Measurements from ENCODE around the gene PKD1L1. TPM values are rescaled to one million over a fixed set of nuclear protein-coding genes. Genes with fewer than 3 reads are reported as not detected.

The PKD1L1 gene
- total and polyA plus RNA-seq, 12 donors = 0.11 to 1.0 (median 0.17) TPM; not detected in 1

DNA sequence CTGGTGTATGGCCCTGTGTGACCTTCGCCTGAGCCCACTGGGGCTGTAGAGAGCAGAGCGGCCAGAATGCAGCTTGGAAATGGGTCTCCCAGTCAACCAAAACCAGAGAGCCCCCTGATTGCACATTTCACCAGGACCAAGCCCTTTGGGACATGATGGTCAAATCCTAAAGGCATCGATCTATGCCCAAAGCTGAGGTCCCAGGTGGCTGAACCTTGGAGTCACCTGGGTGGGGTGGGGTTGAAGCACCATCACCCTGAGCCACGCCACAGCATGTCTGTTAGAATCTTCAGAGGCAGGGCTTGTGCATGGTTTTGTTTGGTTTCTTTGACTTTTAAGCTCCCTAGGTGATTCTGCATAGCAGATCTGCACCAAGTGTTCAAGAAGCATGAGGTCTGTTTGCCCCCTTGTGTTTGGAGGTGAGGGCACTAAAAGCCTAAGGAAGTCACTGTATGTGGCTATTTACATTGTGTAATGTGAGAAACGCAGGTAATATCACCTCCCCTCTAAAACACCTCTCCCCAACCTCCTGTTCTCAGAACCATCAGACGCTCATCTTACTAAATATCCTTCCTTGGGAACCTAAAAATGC is 9.6 kb downstream of the PKD1L1 start:
- Histone ChIP-seq H3K9me3 (replicated peaks in 1 of 3) (no peaks in the 10 kb centered on the region), H3K36me3 (replicated peaks in 1 of 2) (no peaks in the 10 kb centered on the region), H3K27ac (no peak overlapping the region), H3K27me3 (no peaks in the 10 kb centered on the region), H3K4me3 (no peak overlapping the region), H3K4me1 (replicated peaks in 1 of 2) (peaks cover 10 to 21% of the 10 kb centered on the region in 2 donors)
- 89 to 93% (median 90%) methylated on average over 4 to 6 of the region's 6 CpGs for WGBS, 4 donors
- intact Hi-C loops (cut with DNase I) = no loop called here
- TF ChIP-seq, protein P1, sequence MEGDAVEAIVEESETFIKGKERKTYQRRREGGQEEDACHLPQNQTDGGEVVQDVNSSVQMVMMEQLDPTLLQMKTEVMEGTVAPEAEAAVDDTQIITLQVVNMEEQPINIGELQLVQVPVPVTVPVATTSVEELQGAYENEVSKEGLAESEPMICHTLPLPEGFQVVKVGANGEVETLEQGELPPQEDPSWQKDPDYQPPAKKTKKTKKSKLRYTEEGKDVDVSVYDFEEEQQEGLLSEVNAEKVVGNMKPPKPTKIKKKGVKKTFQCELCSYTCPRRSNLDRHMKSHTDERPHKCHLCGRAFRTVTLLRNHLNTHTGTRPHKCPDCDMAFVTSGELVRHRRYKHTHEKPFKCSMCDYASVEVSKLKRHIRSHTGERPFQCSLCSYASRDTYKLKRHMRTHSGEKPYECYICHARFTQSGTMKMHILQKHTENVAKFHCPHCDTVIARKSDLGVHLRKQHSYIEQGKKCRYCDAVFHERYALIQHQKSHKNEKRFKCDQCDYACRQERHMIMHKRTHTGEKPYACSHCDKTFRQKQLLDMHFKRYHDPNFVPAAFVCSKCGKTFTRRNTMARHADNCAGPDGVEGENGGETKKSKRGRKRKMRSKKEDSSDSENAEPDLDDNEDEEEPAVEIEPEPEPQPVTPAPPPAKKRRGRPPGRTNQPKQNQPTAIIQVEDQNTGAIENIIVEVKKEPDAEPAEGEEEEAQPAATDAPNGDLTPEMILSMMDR (IDR thresholded peaks at IDR 0.05) = no peak
- no peak for TF ChIP-seq POLR2A (IDR thresholded peaks at IDR 0.05)
- DNase-seq = no peak

DNA sequence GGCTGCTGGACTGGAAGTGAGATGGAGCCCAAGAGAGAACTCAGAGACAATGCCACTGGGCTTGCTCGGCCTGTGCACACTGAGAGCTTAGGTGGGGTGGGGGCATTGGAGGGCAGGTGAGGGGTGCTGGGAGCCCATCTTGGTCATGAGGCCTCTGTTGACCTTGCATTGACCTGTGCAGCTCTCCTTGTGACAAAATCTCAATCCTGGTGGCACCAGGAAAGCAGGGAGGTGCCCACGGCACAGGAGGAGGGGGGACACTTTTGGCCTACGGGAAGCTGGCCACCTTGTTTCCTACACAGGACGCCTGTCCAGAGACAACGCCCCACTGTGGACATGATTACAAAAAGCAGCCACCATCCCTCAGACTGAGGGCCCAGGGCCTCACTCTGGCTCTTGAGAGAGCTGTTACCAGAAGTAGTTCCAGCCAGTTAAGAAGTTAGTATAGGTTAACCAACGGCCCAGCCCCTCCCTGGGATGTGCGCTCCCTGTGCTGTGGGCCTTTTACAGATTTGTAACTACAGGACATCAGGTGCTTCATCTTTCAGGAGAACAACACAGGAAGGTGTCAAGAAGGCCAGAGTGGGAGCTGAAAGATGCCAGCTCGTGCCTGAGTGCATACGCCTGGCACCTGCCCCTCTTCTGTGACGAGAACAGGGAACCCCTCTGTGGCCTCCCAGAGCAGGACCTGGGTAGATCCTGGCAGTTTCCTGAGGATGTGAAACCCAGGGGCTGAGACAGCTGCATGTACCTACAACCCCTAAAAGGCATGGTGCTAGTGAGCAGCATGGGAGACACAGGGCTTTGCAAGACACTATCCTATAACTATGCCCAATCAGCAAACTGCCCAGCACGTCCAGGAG is 10.3 kb downstream of the PKD1L1 start:
- no peak overlapping the region for H3K4me3 ChIP-seq
- H3K4me1 ChIP-seq (replicated peaks in 1 of 2) = peaks cover 10 to 21% of the 10 kb centered on the region in 2 donors
- H3K27ac ChIP-seq = no peak overlapping the region
- H3K27me3 ChIP-seq = no peaks in the 10 kb centered on the region
- H3K36me3 ChIP-seq (replicated peaks in 1 of 2) = no peaks in the 10 kb centered on the region
- TF ChIP-seq, protein P1 (IDR thresholded peaks at IDR 0.05) = no peak
- no peak for TF ChIP-seq POLR2A (IDR thresholded peaks at IDR 0.05)
- 75 to 89% (median 86%) methylated on average over 6 to 11 of the region's 11 CpGs for WGBS, 4 donors
- intact Hi-C loops (cut with DNase I) = no loop called here
- DNase-seq = no peak
- H3K9me3 ChIP-seq (replicated peaks in 1 of 3) = no peaks in the 10 kb centered on the region

DNA sequence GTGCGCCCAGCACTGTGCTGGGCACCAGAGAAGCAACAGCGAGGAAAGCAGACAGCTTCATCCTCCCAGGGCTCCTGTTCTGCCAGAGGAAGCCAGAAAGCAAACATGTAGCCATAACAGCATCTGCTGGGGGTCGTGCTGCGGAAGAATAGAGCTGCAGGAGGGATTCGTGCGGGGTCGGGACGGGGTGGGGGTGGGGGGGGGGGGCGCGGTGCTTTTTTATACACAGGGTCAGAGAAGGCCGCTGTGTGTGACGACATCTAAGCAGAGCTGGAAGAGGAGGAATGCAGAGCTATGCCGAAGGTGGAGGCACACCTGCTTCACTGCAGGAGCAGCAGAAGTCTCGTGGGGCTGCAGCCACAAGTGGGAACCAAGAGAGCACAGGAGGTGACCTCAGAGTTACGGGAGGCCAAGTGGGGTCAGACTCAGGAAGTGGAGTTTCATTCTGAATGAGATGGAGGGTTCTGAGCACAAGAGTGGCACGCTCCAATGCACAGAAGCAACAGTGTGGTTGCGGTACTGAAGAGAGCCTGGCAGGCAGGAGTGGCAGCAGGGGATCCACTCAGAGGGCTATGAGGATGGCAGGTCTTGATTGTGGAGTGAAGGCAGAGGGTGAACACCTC is 11.1 kb downstream of the PKD1L1 start:
- peaks cover 10 to 21% of the 10 kb centered on the region in 2 donors for H3K4me1 ChIP-seq (replicated peaks in 1 of 2)

DNA sequence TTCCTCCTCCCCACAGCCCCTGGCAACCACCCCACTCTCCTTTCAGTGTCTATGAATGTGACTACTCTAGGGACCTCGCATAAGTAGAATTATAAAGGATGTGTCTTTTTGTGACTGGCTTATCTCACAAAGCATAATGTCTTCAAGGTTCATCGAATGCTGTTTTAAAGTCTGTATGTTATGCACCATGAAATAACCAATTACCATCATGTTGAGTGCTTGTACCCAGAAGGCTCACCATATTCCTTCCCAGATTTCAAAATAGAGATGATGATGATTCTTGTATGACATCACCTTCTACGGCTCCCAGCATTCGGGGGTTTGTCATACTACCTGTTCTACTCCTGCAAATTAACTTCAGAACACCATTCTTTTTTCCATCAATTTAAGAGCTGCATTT is 11.9 kb downstream of the PKD1L1 start:
- no peaks in the 10 kb centered on the region for H3K27me3 ChIP-seq
- no peak for TF ChIP-seq POLR2A (IDR thresholded peaks at IDR 0.05)
- TF ChIP-seq, protein P1 (IDR thresholded peaks at IDR 0.05) = no peak
- 80 to 86% (median 85%) methylated on average over 4 of the region's 4 CpGs for WGBS, 4 donors
- H3K36me3 ChIP-seq (replicated peaks in 1 of 2) = no peaks in the 10 kb centered on the region
- no peak overlapping the region for H3K27ac ChIP-seq
- intact Hi-C loops (cut with DNase I) = no loop called here
- DNase-seq = no peak
- no peak overlapping the region for H3K4me3 ChIP-seq
- H3K4me1 ChIP-seq (replicated peaks in 1 of 2) = peaks cover 5 to 13% of the 10 kb centered on the region in 2 donors
- no peaks in the 10 kb centered on the region for H3K9me3 ChIP-seq (replicated peaks in 1 of 3)

More for the DNA sequence above, 11.1 kb downstream of the PKD1L1 start:
- no peak for TF ChIP-seq POLR2A (IDR thresholded peaks at IDR 0.05)
- TF ChIP-seq, protein P1 (IDR thresholded peaks at IDR 0.05) = no peak
- no peak for DNase-seq
- H3K27me3 ChIP-seq = no peaks in the 10 kb centered on the region
- no peaks in the 10 kb centered on the region for H3K9me3 ChIP-seq (replicated peaks in 1 of 3)
- no peak overlapping the region for H3K27ac ChIP-seq
- H3K36me3 ChIP-seq (replicated peaks in 1 of 2) = no peaks in the 10 kb centered on the region
- 67 to 78% (median 68%) methylated on average over 16 to 17 of the region's 17 CpGs for WGBS, 4 donors
- intact Hi-C loops (cut with DNase I) = no loop called here
- H3K4me3 ChIP-seq = no peak overlapping the region

All from adrenal gland (tissue), 12 donors.